DOHH2 (cell line): ENCODE data around the gene ARL17A.
"Not testable (repeated sequence)": the region's sequence is repeated elsewhere in the genome, so short reads cannot be mapped to it uniquely, and the experiment has no call there.

Experiments used
- CTCF ChIP-seq: fragments of 200-600 bp; sonication (generic); IDR thresholded peaks from one replicate; pipeline ENCODE4 v1.5.1; 2014; ENCODE audit warnings: antibody characterized with exemption, mild to moderate bottlenecking, low read depth, low read length; ENCODE audit not compliant: poor library complexity, severe bottlenecking
- EZH2phosphoT487 ChIP-seq: fragments of 200-600 bp; sonication (generic); IDR thresholded peaks from 2 replicates; pipeline ENCODE4 v1.6.1; 2017; ENCODE audit warnings: borderline replicate concordance, mild to moderate bottlenecking, antibody characterized with exemption, low read length, moderate library complexity, mixed read lengths

- not testable (repeated sequence) for TF ChIP-seq CTCF, EZH2phosphoT487
Measured at GRCh38 chr17:46548607-46549006, 30.9 kb downstream of the ARL17A start.
